Inferior parietal cortex (tissue), 1 donor: ENCODE data around the gene LRRC15.
A peak's percentile ranks its signal among the peaks of the same experiment; 100 is the strongest.

Experiments
- DNase-seq: peaks from one replicate; pipeline ENCODE4 v3.0.0-alpha.2; 2016; ENCODE audit errors: extremely low spot score

The LRRC15 gene

GRCh38 chr3:194364314-194364651 is 5.3 kb downstream of the LRRC15 start:
- no peak for DNase-seq

GRCh38 chr3:194360568-194360967 is 9.0 kb downstream of the LRRC15 start:
- DNase-seq, result no peak

DNA sequence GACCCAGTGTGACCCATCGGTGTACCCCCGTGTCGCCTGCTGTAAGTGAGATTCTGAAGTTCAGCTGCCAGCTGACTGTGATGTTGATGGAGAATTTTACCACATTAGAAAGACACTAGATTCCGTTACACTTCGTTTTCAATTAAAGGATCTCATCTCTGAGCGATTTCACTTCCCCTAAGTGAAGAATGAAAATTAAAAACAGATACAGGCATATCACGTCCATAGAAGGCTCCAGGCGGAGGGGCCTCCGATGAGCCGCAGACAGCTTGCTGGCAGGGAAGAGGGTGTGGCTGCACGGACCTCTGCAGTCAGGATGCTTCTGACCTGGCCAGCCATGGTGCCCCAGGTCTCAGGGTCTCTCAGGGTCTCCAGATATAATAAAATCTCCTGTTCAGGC is 11.9 kb downstream of the LRRC15 start:
- DNase-seq, result no peak

DNA sequence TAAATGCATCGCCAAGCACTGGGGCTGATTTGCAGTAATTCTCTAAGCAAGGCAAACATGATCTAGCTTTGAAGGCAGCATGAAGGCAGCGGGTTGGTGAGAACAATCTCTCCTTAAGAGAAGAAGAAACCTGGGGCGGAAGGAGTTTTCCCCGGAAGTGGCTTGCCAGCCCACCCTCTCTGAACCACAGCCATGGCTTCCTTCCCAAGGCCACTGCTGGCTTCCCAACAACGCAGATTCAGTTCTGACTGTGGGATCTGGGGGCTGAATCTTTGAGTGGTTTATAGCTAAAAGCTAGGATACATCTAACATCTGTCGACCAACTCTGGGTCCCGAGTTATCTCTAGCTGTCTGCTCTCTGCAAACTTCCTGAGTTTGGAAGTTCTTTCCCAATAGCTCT is 14.2 kb downstream of the LRRC15 start:
- DNase-seq, result no peak

DNA sequence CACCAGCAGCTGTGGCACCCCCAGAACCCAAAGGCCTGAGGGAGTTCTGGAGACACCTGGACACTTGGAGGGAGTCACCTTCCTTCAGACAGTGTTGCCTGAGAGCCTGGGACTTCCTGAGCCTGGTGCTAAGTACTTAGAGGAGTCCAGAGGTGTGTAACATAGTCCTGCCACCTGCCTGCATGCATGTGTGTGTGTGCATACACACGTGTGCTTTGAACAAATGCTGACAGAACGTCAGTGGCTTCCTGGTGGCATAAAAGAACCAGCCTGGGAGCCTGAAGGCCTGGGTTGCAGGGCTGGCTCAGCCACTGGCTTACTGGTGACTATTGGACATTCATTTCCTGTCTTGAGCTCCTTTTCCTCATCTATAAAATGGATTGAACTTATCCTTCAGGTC is 15.2 kb downstream of the LRRC15 start:
- no peak for DNase-seq

DNA sequence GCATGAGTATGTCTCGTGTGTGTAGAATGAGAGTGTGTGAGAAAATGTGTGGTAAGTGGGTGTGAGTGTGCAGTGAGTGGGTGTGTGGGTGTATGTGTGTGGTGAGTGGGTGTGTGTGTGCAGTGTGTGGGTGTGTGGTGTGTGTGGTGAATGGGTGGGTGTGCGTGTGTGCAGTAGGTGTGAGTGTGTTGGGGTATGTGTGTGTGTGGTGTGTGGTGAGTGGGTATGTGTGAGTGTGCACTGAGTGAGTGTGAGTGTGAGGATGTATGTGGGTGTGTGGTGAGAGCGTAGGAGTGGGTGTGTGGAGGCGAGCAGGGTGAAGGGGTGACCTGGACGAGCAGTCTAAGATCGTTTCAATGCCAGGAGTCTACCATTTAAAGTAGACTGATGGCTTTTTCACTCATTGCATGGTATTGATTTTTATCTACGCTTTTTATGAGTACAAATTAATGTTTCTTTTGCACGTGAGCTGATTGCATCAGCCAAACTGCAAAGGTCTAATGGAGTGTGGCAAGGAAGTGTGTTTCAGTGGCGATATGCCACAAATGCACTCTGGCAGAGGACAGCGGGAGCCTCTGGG is 16.8 kb downstream of the LRRC15 start:
- DNase-seq, result no peak

DNA sequence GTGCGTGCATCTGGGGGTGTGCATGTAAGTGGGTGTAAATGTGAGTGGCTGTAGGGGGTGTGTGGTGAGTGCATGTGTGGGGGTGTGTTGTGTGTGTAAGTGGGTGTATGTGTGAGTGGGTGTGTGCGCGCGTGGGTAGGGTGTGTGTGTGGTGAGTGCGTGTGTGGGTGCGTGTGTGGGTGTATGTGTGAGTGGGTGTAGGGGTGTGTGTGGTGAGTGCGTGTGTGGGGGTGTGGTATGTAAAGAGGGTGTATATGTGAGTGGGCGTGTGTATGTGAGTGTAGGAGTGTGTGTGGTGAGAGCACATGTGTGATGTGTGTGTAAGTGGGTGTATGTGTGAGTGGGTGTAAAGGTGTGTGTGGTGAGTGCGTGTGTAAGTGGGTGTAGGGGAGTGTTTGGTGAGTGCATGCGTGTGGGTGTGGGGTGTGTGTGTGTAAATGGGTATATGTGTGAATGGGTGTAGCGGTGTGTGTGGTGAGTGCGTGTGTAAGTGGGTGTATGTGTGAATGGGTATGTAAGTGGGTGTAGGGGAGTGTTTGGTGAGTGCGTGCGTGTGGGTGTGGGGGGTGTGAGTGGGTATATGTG is 17.5 kb downstream of the LRRC15 start:
- no peak for DNase-seq

GRCh38 chr3:194351080-194351672 is 18.4 kb downstream of the LRRC15 start, which contains the start of gene CPN2:
Gene CPN2, minus strand, starts transcription at chr3:194351328. Its CDS starts 8,626 bp downstream, at chr3:194342702.
- DNase-seq, result no peak

GRCh38 chr3:194350726-194351071 is 18.8 kb downstream of the LRRC15 start:
- DNase-seq, result no peak

DNA sequence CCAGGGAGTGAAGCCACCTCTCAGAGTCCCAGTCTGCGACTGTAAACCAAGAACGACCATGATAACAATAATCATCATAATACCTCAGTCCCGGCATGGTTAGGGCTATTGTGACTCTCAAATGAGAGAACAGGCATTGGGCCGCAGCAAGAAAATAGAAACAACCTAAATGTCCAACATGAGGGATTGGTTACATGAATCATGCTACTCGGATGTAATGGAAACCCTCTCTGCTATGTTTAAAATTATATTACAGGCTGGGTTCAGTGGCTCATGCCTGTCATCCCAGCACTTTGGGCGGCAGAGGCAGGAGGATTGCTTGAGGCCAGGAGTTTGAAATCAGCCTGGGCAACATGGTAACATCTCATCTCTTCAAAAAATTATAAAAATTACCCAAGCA is 21.2 kb downstream of the LRRC15 start:
- DNase-seq, result no peak

- no peak for DNase-seq
Measured at GRCh38 chr3:194346621-194347020, 22.9 kb downstream of the LRRC15 start.

DNA sequence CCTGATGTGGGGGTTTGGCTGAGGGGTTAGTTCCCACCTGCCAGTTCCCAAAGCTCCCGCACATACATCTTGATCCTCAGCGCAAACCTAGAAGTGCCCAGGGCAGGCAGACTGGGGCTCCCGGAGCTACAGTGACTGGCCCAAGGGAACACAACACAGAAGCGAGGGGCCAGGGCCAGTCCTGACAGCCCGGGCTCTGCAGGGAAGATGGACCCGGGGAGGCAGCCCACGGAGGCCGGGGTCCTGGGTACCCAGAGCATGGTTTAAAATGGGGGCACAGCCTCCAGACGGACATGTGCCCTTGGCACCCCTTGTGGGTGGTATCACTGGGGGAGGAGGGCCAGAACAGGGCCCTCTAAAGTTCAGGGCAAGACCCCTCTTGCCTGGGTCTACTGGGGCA is 23.5 kb downstream of the LRRC15 start:
- no peak for DNase-seq

- DNase-seq, result peak; percentile 79
Measured at GRCh38 chr3:194344012-194344411, 25.5 kb downstream of the LRRC15 start.

DNA sequence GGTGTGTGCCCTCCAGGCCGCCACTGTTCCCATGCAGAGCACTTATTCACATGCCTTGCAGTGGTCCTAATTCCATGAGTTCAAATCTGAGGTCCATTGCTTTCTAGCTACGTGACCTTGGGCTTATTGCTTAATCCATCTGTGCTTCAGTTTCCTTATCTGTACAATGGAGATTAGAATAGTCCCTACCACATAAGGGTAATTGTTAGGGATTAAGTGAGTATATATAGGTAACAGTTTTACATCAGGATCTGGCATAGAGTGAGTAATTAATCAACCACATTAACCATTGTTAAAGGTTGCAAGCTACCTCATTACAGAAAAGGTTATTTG is 26.0 kb downstream of the LRRC15 start:
- DNase-seq, result no peak

- no peak for DNase-seq
Measured at GRCh38 chr3:194342861-194343560, 26.5 kb downstream of the LRRC15 start.

GRCh38 chr3:194340757-194341400 is 28.7 kb downstream of the LRRC15 start:
- DNase-seq, result no peak

GRCh38 chr3:194339840-194340239 is 29.7 kb downstream of the LRRC15 start:
- no peak for DNase-seq

DNA sequence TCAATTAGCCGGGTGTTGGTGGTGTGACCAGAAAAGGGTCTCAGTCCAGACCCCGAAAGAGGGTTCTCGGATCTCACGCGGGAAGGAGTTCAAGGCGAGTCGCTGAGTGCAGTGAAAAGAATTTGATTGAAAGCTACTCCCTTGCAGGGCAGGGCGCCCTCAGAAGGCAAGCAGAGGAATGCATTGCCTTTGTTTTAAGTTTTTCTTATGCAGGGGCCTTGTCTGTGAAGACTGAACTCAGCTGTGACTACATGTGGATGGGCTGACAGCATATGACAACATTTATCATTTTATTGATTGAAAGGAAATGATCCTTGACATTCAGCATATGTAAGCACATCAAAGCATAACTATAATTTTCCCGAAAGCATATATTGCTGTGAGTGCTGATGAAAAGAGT is 30.2 kb downstream of the LRRC15 start:
- no peak for DNase-seq

- no peak for DNase-seq
Measured at GRCh38 chr3:194337965-194338753, 31.4 kb downstream of the LRRC15 start.

DNA sequence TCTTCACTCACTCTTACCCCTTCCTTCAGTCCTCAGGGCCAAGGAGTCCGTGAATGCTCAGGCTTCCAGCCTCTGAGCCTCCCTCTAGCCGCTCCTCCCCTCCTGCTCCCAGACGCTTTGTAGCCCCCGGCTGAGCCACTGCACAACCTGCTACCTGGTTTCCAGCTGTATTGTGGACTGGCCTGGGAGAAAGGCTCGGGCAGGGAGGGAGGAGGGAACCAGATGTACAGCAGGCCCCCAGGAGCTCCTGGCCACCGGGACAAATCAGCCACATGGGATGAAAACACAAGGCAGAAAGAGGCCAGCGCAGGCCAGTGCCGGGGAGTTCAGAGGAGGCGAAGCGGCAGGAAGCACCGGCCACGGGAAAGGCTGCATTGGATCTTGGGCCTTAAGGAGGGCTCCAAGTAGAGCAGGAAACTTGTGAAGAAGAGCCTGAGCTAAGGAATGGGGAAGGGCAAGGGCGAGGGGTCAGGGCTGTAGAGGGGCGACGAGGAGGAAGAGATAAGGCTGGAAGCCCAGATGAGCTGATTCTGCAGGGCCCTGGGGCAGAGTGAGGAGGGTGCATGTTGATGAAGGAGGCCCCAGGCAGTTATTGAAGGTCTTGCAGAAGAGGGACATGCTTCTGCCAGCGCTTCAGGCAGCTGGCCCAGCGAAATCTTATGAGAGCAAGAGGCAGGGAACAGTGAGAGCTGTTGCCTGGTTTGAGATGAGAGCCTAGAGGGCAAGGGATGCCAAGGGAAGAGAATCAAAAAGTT is 32.8 kb downstream of the LRRC15 start:
- DNase-seq, result no peak

- DNase-seq, result no peak
Measured at GRCh38 chr3:194333981-194334320, 35.6 kb downstream of the LRRC15 start.
